ENCODE measurements around the gene RNF123.

Gene RNF123

DNA sequence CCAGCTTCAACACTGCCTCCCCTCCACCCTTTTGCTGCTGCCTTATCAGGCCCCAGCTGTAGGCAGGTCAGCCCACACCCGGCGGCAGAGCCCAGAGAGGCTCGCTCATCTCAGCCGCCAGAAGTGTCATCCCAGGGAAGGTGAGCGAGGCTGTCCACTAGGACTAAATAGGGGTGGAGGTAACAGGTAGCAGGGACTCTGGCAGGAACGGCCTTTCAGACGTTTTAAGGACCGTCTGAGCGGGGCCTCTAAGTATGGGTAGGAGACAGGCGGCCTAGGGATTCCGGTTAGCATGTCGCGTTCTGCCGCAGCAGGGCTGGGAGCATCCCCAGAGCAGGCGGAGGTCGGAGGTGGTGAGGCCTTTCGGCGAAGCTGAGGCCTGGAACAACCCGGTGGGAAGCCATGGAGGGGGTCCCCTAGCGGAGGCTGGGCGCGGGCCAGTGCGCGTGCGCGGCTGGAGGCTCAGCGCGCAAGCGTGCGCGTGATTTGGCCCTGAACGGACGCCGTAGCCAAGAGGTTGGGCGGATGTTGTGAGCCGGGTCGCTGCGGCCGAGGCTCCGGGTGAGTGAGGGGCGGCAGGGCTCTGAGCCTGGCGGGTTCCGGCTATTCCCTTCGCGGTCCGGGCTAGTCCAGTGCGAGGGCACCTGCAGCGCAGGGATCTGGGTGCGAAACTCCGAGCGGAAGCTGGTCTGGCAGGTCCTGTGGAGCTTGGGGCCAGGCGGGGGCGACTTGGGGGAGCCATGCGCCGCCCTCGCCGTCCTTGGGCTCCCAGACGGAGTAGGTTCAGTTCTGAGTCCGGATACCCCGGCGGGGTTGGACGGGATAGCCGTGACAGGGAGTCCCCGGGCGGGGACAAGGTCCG, at the start of gene RNF123, which contains the start of gene MST1:
Gene RNF123 (plus strand): TSS at position 512 of the 862 bp plus-strand sequence. CDS start 1,609 bp downstream, outside the sequence.
Gene MST1 (minus strand): TSS at position 429 of the 862 bp plus-strand sequence. CDS start 783 bp downstream, outside the sequence.
- peak; percentile 74 to 96 (median 82) for DNase-seq

DNA sequence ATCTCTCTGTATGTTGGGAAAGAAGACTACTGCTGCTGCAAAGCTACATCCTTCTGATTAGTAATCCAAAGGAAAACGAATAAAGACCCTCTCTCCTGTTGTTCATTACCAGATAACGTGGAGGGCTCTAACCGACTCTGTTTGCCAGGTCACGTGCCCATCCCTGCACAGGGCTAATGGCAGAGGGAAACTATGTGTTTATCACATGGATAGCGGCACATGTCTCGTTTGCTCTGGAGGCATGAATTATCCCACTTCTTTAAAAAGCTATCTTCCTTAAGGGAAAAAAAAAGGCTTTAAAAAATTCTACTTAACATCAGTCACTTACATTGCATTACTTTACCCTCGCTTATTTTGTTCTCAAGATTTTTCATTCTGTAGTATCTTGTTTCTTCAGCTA, 48.1 kb upstream of the RNF123 start:
- intact Hi-C loops (cut with DNase I), result no loop called here
- DNase-seq, result peak in 3 of 10 donors; percentile 16 to 60 (median 37)

More for the DNA sequence above, at the start of gene RNF123, which contains the start of gene MST1:
- intact Hi-C loops (cut with DNase I), result no loop called here

DNA sequence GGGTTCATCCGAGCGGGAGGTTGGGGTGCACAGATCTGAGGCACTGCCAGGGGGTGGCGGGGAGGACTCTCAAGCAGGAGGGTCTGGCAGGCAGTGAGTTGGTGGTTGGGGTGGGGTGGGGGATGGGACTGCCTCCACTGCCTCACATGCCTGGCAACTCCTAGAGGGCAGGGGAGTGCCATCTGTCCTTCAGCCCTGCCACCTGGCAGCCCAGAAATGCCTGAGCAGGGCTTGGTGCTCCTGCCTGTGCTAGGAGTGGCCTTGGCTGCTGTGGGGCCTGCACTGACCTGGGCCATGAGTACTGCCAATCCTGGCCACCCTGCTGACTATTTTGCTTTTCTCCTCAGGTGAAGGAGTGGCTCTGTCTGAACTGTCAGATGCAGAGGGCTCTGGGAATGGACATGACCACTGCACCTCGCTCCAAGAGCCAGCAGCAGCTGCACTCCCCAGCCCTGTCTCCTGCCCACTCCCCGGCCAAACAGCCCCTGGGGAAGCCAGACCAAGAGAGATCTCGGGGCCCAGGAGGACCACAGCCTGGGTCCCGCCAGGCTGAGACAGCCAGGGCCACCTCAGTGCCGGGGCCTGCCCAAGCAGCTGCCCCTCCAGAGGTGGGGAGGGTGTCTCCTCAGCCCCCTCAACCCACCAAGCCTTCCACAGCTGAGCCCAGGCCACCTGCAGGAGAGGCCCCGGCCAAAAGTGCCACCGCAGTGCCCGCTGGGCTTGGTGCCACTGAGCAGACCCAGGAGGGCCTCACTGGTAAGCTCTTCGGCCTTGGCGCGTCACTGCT, 47.2 kb upstream of the RNF123 start:
- intact Hi-C loops (cut with DNase I), result no loop called here
- DNase-seq, result peak in 3 of 10 donors; percentile 44 to 63 (median 54)

DNA sequence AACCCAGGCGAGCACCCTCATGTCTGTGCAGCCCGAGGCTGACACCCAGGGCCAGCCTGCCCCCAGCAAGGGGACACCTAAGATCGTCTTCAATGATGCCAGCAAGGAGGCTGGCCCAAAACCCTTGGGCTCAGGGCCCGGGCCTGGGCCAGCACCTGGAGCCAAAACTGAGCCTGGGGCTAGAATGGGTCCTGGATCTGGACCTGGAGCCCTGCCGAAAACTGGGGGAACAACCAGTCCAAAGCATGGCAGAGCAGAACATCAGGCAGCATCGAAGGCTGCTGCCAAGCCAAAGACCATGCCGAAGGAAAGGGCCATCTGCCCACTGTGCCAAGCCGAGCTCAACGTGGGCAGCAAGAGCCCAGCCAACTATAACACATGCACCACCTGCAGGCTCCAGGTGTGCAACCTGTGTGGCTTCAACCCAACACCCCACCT, 46.6 kb upstream of the RNF123 start:
- intact Hi-C loops (cut with DNase I), result no loop called here
- DNase-seq, result peak in 2 of 10 donors; percentile 68 to 74

DNA sequence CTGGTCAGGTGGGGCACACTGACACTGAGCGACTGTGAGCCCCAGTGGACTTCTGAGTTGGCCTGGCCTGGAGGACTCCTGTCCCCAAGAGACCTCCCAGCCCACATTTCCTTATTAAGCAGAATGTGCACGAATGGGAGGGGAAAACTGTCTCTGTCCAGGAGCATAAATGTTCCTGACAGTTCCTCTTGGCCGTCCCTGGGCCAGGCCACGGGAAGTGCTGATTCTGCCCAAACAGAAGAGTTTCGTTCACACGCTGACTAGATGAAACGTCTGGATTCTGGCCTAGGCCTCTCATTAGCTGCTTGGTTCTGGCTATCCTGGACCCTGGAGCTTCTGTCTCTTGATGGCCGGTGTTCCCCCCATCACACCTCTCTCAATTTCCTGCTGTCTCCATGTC, 44.7 kb upstream of the RNF123 start:
- intact Hi-C loops (cut with DNase I), result no loop called here
- DNase-seq, result peak in 1 of 10 donors; percentile 75

DNA sequence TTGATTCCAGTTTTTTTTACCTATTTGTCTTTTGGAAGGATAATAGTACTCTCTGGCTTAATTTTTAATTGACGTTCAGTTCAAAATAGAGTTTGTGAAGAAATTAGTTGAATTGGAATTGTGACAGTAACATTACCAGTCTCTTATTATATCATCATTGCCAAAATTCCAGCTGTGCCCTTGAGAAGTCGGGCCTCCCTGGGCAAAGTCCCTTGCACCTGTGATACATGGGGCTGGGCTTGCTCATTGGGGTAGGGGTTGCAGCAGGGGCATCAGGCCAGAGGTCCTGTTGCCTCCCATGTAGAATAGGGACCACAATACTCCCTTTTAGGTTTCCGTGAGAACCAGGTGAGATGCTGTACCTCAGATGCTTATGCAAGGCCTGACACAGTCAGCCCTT, 43.1 kb upstream of the RNF123 start:
- peak in 1 of 10 donors; percentile 37 for DNase-seq
- intact Hi-C loops (cut with DNase I), result no loop called here

DNA sequence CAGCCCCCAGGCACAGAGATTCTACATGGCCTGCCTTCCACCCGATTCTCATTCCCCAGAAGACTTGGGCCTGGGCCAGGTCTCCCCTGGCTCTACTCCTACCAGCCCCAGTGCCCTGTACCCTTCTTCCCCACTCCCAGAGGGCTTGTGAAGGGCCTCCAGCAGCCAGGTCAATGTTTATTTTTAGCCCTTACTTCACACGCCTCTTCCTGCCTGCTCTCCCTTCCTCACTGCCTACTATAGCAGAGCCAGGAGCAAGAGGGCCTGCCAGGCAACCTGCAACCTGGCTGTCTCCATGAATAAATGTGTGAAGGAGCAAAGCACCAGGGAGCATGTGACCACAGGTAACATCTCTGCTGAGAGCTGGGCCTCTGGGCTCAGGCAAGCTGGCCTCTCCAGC, 41.6 kb upstream of the RNF123 start:
- intact Hi-C loops (cut with DNase I), result no loop called here
- peak in 3 of 10 donors; percentile 40 to 59 (median 40) for DNase-seq

DNA sequence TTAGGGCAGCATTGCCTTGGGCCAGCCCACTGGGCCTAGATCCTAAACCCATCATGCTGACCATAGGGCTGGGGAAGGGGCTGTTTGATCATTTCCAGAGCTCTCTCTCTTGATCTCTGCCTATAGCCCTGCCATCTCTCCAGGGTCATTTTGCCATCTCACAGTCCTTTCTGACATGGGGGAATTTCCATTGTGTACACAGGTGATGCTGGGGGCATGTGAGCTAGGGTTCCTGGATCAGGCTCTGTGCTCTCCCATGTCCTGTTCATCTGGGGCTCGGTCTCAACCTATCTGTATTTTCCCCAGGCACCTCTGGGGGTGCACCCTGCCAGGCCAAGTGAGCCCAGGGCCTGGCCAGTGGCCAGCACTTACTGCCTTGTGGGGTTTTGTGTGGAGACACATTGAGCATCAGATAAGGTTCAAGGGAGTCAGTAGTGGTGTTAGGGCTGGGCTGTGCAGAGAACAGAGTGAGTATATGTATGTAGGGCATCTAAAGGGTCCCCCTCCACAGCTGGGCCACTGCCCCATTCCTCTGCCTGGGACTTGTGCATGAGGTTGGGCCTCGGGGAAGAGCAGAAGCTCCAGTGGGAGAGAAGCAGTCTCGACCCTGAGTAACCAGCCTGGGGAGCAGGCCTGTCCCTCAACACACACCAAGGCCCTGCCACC, 40.9 kb upstream of the RNF123 start:
- intact Hi-C loops (cut with DNase I), result no loop called here
- peak in 3 of 10 donors; percentile 53 to 57 (median 55) for DNase-seq

DNA sequence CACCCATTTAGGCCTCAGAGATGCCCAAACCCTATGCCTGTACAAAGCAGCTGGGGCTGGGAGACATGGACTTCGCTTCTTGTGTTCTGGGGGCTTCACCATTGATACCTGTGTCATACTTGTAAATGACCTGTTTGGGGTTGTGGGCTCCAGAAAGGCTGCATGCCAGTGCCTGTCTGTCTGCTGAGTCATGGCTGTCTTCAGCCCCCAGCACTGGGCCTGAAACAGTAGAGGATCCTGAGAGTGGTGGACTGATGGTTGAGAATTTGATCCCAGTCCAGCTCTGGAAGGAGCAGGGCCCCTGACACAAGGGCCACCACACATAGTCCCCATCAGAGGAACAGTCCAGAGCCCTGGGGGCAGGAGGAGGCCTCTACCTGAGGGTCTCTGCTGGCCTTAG, 39.8 kb upstream of the RNF123 start:
- intact Hi-C loops (cut with DNase I), result no loop called here
- DNase-seq, result peak in 2 of 10 donors; percentile 35 to 43

DNA sequence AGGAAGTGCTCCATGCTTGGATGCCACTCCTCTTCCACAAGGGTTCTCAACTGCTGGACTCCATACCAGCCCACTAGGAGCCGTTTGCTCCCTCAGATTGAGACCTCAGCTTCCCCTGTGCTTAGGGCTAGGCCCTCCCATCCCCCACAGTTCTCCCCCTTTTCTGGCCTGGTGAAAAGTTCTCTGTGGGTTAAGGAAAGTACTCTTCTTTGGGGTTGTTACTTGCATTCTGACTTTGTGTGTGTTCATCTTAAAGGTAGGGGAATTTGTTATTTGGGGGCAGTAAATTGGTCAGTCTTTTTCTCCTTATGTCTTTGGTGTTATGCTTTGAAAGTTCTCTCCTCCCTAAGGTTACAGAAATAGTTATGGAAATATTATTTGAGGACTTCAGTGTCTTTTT, 39.2 kb upstream of the RNF123 start:
- intact Hi-C loops (cut with DNase I), result no loop called here

DNA sequence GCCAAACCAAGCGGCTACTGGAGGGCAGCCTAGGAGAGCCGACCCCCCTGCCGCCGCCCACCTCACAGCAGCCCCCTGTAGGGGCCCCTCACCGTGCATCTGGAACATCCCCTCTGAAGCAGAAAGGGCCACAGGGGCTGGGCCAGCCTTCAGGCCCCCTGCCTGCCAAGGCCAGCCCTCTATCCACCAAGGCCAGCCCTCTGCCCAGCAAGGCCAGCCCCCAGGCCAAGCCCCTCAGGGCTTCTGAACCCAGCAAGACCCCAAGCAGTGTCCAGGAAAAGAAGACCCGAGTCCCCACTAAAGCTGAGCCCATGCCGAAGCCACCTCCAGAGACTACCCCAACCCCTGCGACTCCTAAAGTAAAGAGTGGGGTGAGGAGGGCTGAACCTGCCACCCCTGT, 38.7 kb upstream of the RNF123 start:
- DNase-seq, result peak in 2 of 10 donors; percentile 50 to 67
- intact Hi-C loops (cut with DNase I), result no loop called here

More for the DNA sequence above, 39.2 kb upstream of the RNF123 start:
- DNase-seq, result no peak

DNA sequence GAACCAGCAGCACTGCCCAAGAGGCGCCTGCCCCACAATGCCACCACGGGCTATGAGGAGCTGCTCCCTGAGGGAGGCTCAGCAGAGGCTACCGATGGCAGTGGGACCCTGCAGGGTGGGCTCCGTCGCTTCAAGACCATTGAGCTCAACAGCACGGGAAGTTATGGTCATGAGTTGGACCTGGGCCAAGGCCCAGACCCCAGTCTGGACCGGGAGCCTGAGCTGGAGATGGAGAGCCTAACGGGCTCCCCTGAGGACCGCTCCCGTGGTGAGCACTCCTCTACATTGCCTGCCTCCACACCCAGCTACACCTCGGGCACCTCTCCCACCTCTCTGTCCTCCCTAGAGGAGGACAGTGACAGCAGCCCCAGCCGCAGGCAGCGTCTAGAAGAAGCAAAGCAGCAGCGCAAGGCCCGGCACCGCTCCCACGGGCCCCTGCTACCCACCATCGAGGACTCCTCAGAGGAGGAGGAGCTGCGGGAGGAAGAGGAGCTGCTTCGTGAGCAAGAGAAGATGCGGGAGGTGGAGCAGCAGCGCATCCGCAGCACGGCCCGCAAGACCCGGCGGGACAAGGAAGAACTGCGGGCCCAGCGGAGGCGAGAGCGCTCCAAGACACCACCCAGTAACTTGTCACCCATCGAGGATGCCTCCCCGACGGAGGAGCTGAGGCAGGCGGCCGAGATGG, 37.0 kb upstream of the RNF123 start:
- intact Hi-C loops (cut with DNase I), result no loop called here
- peak in 2 of 10 donors; percentile 52 to 76 for DNase-seq

DNA sequence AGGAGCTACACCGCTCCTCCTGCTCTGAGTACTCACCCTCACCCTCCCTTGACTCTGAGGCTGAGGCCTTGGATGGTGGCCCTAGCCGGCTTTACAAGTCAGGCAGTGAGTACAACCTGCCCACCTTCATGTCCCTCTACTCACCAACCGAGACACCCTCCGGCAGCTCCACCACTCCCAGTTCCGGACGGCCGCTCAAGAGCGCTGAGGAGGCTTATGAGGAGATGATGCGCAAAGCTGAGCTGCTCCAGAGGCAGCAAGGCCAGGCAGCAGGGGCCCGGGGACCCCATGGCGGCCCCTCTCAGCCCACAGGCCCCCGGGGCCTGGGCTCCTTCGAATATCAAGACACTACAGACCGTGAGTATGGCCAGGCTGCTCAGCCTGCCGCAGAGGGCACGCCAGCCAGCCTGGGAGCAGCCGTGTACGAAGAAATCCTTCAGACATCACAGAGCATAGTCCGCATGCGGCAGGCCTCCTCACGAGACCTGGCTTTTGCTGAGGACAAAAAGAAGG, 36.4 kb upstream of the RNF123 start:
- DNase-seq, result peak in 2 of 10 donors; percentile 27 to 43
- intact Hi-C loops (cut with DNase I), result no loop called here

DNA sequence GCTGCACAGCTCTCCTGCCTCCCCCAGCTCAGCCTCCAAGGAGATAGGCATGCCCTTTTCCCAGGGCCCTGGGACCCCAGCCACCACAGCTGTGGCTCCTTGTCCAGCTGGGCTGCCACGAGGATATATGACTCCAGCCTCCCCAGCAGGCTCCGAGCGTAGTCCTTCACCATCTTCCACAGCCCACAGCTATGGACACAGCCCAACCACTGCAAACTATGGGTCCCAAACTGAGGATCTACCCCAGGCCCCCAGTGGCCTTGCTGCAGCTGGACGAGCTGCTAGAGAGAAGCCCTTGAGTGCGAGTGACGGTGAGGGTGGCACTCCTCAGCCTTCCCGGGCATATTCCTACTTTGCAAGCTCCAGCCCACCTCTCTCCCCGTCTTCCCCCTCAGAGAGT, 35.7 kb upstream of the RNF123 start:
- intact Hi-C loops (cut with DNase I), result no loop called here
- DNase-seq, result peak in 2 of 10 donors; percentile 40 to 51

DNA sequence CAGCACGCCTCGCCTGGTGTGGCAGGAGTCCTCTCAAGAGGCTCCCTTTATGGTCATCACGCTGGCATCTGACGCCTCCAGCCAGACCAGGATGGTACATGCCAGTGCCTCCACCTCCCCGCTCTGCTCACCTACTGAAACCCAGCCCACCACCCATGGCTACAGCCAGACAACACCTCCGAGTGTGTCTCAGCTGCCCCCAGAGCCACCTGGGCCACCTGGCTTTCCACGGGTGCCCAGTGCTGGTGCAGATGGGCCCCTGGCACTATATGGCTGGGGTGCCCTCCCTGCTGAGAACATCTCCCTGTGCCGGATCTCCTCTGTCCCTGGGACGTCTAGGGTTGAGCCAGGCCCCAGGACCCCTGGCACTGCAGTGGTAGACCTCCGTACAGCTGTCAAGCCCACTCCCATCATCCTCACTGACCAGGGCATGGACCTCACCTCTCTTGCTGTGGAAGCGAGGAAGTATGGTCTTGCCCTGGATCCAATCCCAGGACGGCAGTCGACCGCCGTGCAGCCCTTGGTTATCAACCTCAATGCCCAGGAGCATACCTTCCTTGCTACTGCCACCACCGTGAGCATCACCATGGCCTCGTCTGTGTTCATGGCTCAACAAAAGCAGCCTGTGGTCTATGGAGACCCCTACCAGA, 35.1 kb upstream of the RNF123 start:
- peak in 2 of 10 donors; percentile 52 to 63 for DNase-seq
- intact Hi-C loops (cut with DNase I), result no loop called here

DNA sequence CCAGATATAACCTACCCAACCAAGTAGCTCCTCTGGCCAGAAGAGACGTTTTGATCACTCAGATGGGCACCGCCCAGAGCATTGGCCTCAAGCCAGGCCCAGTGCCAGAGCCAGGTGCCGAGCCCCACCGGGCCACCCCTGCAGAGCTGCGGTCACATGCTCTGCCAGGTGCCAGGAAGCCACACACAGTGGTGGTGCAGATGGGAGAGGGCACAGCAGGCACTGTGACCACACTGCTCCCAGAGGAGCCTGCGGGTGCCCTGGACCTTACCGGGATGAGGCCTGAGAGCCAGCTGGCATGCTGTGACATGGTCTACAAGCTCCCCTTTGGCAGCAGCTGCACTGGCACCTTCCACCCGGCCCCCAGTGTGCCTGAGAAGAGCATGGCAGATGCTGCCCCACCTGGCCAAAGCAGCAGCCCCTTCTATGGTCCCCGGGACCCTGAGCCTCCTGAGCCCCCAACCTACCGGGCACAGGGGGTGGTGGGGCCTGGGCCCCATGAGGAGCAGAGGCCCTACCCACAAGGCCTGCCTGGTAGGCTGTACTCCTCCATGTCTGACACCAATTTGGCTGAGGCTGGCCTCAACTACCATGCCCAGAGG, 34.3 kb upstream of the RNF123 start:
- intact Hi-C loops (cut with DNase I), result no loop called here
- peak in 2 of 10 donors; percentile 68 to 81 for DNase-seq

DNA sequence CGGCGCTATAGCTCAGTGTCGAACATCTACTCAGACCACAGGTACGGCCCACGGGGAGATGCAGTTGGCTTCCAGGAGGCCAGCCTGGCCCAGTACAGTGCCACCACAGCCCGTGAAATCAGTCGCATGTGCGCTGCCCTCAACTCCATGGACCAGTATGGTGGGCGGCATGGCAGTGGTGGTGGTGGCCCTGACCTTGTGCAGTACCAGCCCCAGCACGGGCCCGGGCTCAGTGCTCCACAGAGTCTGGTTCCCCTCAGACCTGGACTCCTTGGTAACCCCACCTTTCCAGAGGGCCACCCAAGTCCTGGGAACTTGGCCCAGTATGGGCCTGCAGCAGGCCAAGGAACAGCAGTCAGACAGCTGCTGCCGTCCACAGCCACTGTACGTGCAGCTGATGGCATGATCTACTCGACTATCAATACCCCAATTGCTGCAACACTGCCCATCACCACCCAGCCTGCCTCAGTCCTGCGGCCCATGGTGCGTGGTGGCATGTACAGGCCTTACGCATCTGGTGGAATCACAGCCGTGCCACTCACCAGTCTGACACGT, 33.5 kb upstream of the RNF123 start:
- intact Hi-C loops (cut with DNase I), result no loop called here
- no peak for DNase-seq

DNA sequence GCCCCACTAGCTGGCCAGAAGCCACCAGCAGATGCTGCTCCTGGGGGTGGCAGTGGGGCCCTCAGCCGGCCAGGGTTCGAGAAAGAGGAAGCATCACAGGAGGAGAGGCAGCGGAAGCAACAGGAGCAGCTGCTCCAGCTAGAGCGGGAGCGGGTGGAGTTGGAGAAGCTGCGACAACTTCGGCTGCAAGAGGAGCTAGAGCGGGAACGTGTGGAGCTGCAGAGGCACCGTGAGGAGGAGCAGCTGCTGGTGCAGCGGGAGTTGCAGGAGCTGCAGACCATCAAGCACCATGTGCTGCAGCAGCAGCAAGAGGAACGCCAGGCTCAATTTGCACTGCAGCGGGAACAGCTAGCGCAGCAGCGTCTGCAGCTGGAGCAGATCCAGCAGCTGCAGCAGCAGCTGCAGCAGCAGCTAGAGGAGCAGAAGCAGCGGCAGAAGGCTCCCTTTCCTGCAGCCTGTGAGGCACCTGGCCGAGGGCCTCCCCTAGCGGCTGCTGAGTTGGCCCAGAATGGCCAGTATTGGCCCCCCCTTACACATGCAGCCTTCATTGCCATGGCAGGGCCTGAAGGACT, 32.7 kb upstream of the RNF123 start:
- intact Hi-C loops (cut with DNase I), result no loop called here
- DNase-seq, result peak in 3 of 10 donors; percentile 40 to 92 (median 49)
